Activated CD4-positive, alpha-beta memory T cell treated with anti-CD3 and anti-CD28 coated beads, Interleukin-2, amount 10 ng/mL, durations not matched to agents 7 days and 5 days (primary cell): ENCODE measurements around the gene INPP5A. TPM values are rescaled to one million over a fixed set of nuclear protein-coding genes. Genes with fewer than 3 reads are reported as not detected.

Source experiments
- CTCF ChIA-PET: fragments of 350-600 bp; sonication (Branson Sonifier 250); formaldehyde crosslinking; loops from one replicate; lab custom pipeline; 2021; ENCODE audit warnings: antibody characterized with exemption, inconsistent platforms; lab: Charles Lee
- POLR2A ChIA-PET: fragments of 350-600 bp; sonication (Branson Sonifier 250); formaldehyde crosslinking; loops from one replicate; lab custom pipeline; 2021; ENCODE audit warnings: antibody characterized with exemption; lab: Charles Lee
- DNase-seq: peaks from one replicate; pipeline ENCODE4 v3.0.0-alpha.2; 2020
- H3K27ac Mint-ChIP-seq: one replicate; pipeline ENCODE4 v1.8.0; 2021; ENCODE audit warnings: mild to moderate bottlenecking, mixed read lengths
- H3K27me3 Mint-ChIP-seq: one replicate; pipeline ENCODE4 v1.8.0; 2021; ENCODE audit warnings: mixed read lengths
- H3K36me3 Mint-ChIP-seq: one replicate; pipeline ENCODE4 v1.8.0; 2021; ENCODE audit warnings: low read depth, mixed read lengths
- H3K4me1 Mint-ChIP-seq: one replicate; pipeline ENCODE4 v1.8.0; 2021; ENCODE audit warnings: mixed read lengths
- H3K4me3 Mint-ChIP-seq: one replicate; pipeline ENCODE4 v1.8.0; 2021; ENCODE audit warnings: mild to moderate bottlenecking, mixed read lengths
- H3K9me3 Mint-ChIP-seq: one replicate; pipeline ENCODE4 v1.8.0; 2021; ENCODE audit warnings: mixed read lengths
- total RNA-seq, 2 experiments: library from RNA; stranded (reverse); gene quantifications; one replicate each; pipeline ENCODE4 v1.2.3, GENCODE V29; 2021

The INPP5A gene
- total RNA-seq, 2 experiments from 2014 or later = 9.3 to 9.5 TPM

GRCh38 chr10:132827861-132828539 lies 290.4 kb downstream of the INPP5A start:
- Mint-ChIP-seq H3K9me3 (peaks cover 11% of the 10 kb centered on the region), H3K27ac (no peak overlapping the region), H3K36me3 (peaks cover 8% of the 10 kb centered on the region), H3K4me3 (no peak overlapping the region), H3K27me3 (no peaks in the 10 kb centered on the region), H3K4me1 (no peaks in the 10 kb centered on the region)
- DNase-seq = no peak
- CTCF ChIA-PET = no interaction called here
- POLR2A ChIA-PET = no interaction called here

- H3K4me1 Mint-ChIP-seq = no peaks in the 10 kb centered on the region
- POLR2A ChIA-PET = no interaction called here
Measured at GRCh38 chr10:132828681-132829080, 291.1 kb downstream of the INPP5A start.

GRCh38 chr10:132829403-132829802 lies 291.8 kb downstream of the INPP5A start:
- Mint-ChIP-seq H3K27ac (no peak overlapping the region), H3K4me1 (no peaks in the 10 kb centered on the region), H3K36me3 (peaks cover 8% of the 10 kb centered on the region), H3K9me3 (peaks cover 11% of the 10 kb centered on the region), H3K4me3 (no peak overlapping the region), H3K27me3 (no peaks in the 10 kb centered on the region)
- ChIA-PET POLR2A (no interaction called here), CTCF (interaction anchor here (0.7 kb wide), 1 partner anchor 15 kb away, joined by 3 read pairs; no protein-coding TSS in a partner anchor)
- DNase-seq = no peak

More at GRCh38 chr10:132828681-132829080, 291.1 kb downstream of the INPP5A start:
- peaks cover 8% of the 10 kb centered on the region for H3K36me3 Mint-ChIP-seq
- no peak overlapping the region for H3K27ac Mint-ChIP-seq
- H3K4me3 Mint-ChIP-seq = no peak overlapping the region
- no peaks in the 10 kb centered on the region for H3K27me3 Mint-ChIP-seq
- no peak for DNase-seq
- CTCF ChIA-PET = interaction anchor here (0.7 kb wide), 1 partner anchor 16 kb away, joined by 3 read pairs; no protein-coding TSS in a partner anchor
- H3K9me3 Mint-ChIP-seq = peaks cover 11% of the 10 kb centered on the region

- ChIA-PET CTCF (no interaction called here), POLR2A (no interaction called here)
- DNase-seq = no peak
- H3K4me3 Mint-ChIP-seq = no peak overlapping the region
- H3K9me3 Mint-ChIP-seq = peaks cover 14% of the 10 kb centered on the region
- H3K4me1 Mint-ChIP-seq = no peaks in the 10 kb centered on the region
- H3K36me3 Mint-ChIP-seq = peaks cover 8% of the 10 kb centered on the region
- H3K27me3 Mint-ChIP-seq = no peaks in the 10 kb centered on the region
- H3K27ac Mint-ChIP-seq = no peak overlapping the region
Measured at GRCh38 chr10:132832186-132832969, 294.8 kb downstream of the INPP5A start.

Other genes with a start within 250 kb of the INPP5A start
- 10 to 100 TPM; 17.4 to 18.2 TPM for gene STK32C, start 229.8 kb upstream of the INPP5A start, total RNA-seq
- 1 to 10 TPM; 3.3 to 3.9 TPM for gene LRRC27, start 205.6 kb upstream of the INPP5A start, total RNA-seq
- 1 to 10 TPM; 5.5 to 6.3 TPM for gene PWWP2B, start 140.6 kb upstream of the INPP5A start, total RNA-seq
- gene NKX6-2, start 248.4 kb downstream of the INPP5A start, total RNA-seq = not detected